GM23248 (cell line): ENCODE measurements around the gene MAGEB16. TPM values are rescaled to one million over a fixed set of nuclear protein-coding genes. Genes with fewer than 3 reads are reported as not detected.

ENCODE experiments used
- DNase-seq: peaks from one replicate; pipeline ENCODE4 v3.0.0-alpha.2; 2015
- H2AFZ ChIP-seq: fragments of 200-600 bp; sonication (generic); 2 replicates; pipeline ENCODE4 v1.6.1; 2016; ENCODE audit warnings: antibody characterized with exemption
- H3F3A ChIP-seq: fragments of 200-600 bp; sonication (generic); 2 replicates; pipeline ENCODE4 v1.6.1; 2016; ENCODE audit warnings: mild to moderate bottlenecking, antibody characterized with exemption, mixed run types; ENCODE audit not compliant: insufficient read depth
- H3K27ac ChIP-seq: fragments of 200-600 bp; sonication (generic); 2 replicates; pipeline ENCODE4 v1.5.1; 2016; ENCODE audit warnings: mild to moderate bottlenecking
- H3K27me3 ChIP-seq: fragments of 200-600 bp; sonication (generic); replicated peaks from 2 replicates; pipeline ENCODE4 v1.6.1; 2016; ENCODE audit warnings: mild to moderate bottlenecking; ENCODE audit not compliant: insufficient read depth
- H3K36me3 ChIP-seq: fragments of 200-600 bp; sonication (generic); 2 replicates; pipeline ENCODE4 v1.6.1; 2016; ENCODE audit warnings: low read depth, mild to moderate bottlenecking
- H3K4me1 ChIP-seq: fragments of 200-600 bp; sonication (generic); 2 replicates; pipeline ENCODE4 v1.6.1; 2016; ENCODE audit warnings: mild to moderate bottlenecking; ENCODE audit not compliant: insufficient read depth
- H3K4me2 ChIP-seq: fragments of 200-600 bp; sonication (generic); one replicate; pipeline ENCODE4 v1.6.1; 2016; ENCODE audit warnings: mild to moderate bottlenecking; ENCODE audit not compliant: unreplicated experiment
- H3K4me3 ChIP-seq: fragments of 200-600 bp; sonication (generic); 2 replicates; pipeline ENCODE4 v1.5.1; 2016; ENCODE audit warnings: mild to moderate bottlenecking
- H3K79me2 ChIP-seq: fragments of 200-600 bp; sonication (generic); 2 replicates; pipeline ENCODE4 v1.6.1; 2016; ENCODE audit warnings: mild to moderate bottlenecking; ENCODE audit not compliant: insufficient read depth
- H3K9ac ChIP-seq: fragments of 200-600 bp; sonication (generic); 2 replicates; pipeline ENCODE4 v1.6.1; 2016; ENCODE audit warnings: mild to moderate bottlenecking
- H3K9me2 ChIP-seq: fragments of 200-600 bp; sonication (generic); 2 replicates; pipeline ENCODE4 v1.6.1; 2016; ENCODE audit warnings: mixed run types, mild to moderate bottlenecking, moderate library complexity; ENCODE audit not compliant: insufficient read depth
- H3K9me3 ChIP-seq: fragments of 200-600 bp; sonication (generic); one replicate; pipeline ENCODE4 v1.6.1; 2017; ENCODE audit warnings: low read depth
- H4K20me1 ChIP-seq: fragments of 200-600 bp; sonication (generic); 2 replicates; pipeline ENCODE4 v1.6.0; 2016; ENCODE audit not compliant: insufficient read depth
- EZH2 ChIP-seq: fragments of 200-600 bp; sonication (generic); IDR thresholded peaks from 2 replicates; pipeline ENCODE4 v1.6.1; 2018; ENCODE audit warnings: antibody characterized with exemption, mild to moderate bottlenecking; ENCODE audit not compliant: insufficient read depth, poor library complexity, severe bottlenecking
- EZH2phosphoT487 ChIP-seq: fragments of 200-600 bp; sonication (generic); IDR thresholded peaks from 2 replicates; pipeline ENCODE4 v1.6.1; 2018; ENCODE audit warnings: antibody characterized with exemption, moderate library complexity, mild to moderate bottlenecking, low read depth; ENCODE audit not compliant: insufficient read depth
- WGBS, 2 experiments: methylation state at CpG; one replicate each; pipeline ENCODE4 v1.1.6; 2015 to 2017; ENCODE audit warnings: low lambda C conversion rate in 2 of 2, low coverage in 1 of 2; ENCODE audit errors: missing lambda C conversion rate in 2 of 2; 5-methylcytosine and 5-hydroxymethylcytosine counted together
- in situ Hi-C: fragments of 300-500 bp; cut with MboI; formaldehyde crosslinking; loops from 2 replicates; pipeline ENCODE4 v1.15.0; 2020
- polyA plus RNA-seq: library from polyadenylated mRNA; unstranded; fragments of >200 nt; fragmentation: Nextera tagmentation; extraction: Ambion mirVana; gene quantifications from 2 replicates; pipeline ENCODE4 v1.2.1, GENCODE V29; 2016
- total RNA-seq: library from RNA; depleted of rRNA; stranded (reverse); fragments of >200 nt; shearing (Covaris generic); gene quantifications from 2 replicates; pipeline ENCODE4 v1.2.3, GENCODE V29; 2014

MAGEB16 gene
- total and polyA plus RNA-seq, 2 experiments from 2014 or later: not detected

- no peaks in the 10 kb centered on the region for H3K9me3 ChIP-seq
- H3K4me3 ChIP-seq: no peak overlapping the region
- no peaks in the 10 kb centered on the region for H3K79me2 ChIP-seq
- DNase-seq: no peak
- TF ChIP-seq EZH2 (no peak), EZH2phosphoT487 (no peak)
- H3K4me2 ChIP-seq: no peak overlapping the region
- H3K27ac ChIP-seq: no peak overlapping the region
- no peaks in the 10 kb centered on the region for H3K9me2 ChIP-seq
- no peak overlapping the region for H3K9ac ChIP-seq
- no peaks in the 10 kb centered on the region for H4K20me1 ChIP-seq
- H3F3A ChIP-seq: no peaks in the 10 kb centered on the region
- no peaks in the 10 kb centered on the region for H3K4me1 ChIP-seq
- in situ Hi-C loops: no loop called here
- no peak overlapping the region for H2AFZ ChIP-seq
- no peaks in the 10 kb centered on the region for H3K27me3 ChIP-seq
- WGBS, 2 experiments: 34 to 43% methylated on average over 2 of the region's 2 CpGs
- no peaks in the 10 kb centered on the region for H3K36me3 ChIP-seq
Observed at GRCh38 chrX:35787867-35788266, 10.3 kb upstream of the MAGEB16 start.

DNA sequence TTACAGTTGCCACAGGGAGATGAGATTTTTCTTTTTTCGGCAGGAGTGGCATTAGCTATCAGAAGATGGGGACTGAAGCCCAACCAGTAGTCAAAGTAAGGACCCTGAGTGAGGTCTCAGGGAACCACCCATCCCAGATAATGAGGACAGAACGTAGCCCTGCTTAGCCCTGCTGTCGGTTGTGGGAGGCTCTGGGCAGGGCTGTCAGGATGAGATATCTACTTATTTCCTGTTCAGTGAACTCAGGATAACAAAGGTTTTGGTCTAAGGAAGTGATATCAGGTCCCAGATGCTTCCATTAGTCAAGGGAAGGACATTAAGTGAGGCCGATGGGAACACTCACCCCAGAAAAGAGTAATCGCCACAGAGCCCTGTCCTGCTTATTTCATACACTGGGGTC lies 2.3 kb downstream of the MAGEB16 start:
- in situ Hi-C loops: no loop called here
- H4K20me1 ChIP-seq: no peaks in the 10 kb centered on the region
- no peaks in the 10 kb centered on the region for H3F3A ChIP-seq
- no peak overlapping the region for H3K27ac ChIP-seq
- no peak overlapping the region for H2AFZ ChIP-seq
- no peaks in the 10 kb centered on the region for H3K36me3 ChIP-seq
- no peaks in the 10 kb centered on the region for H3K4me1 ChIP-seq
- no peak overlapping the region for H3K9ac ChIP-seq
- no peaks in the 10 kb centered on the region for H3K9me2 ChIP-seq
- H3K4me2 ChIP-seq: no peak overlapping the region
- no peak for TF ChIP-seq EZH2
- TF ChIP-seq EZH2phosphoT487: no peak
- H3K9me3 ChIP-seq: no peaks in the 10 kb centered on the region
- no peaks in the 10 kb centered on the region for H3K27me3 ChIP-seq
- WGBS, 2 experiments: 25 to 30% methylated on average over 5 of the region's 5 CpGs
- DNase-seq: no peak
- H3K79me2 ChIP-seq: no peaks in the 10 kb centered on the region
- H3K4me3 ChIP-seq: no peak overlapping the region

- H4K20me1 ChIP-seq: no peaks in the 10 kb centered on the region
- no peak for DNase-seq
- in situ Hi-C loops: no loop called here
- no peaks in the 10 kb centered on the region for H3F3A ChIP-seq
- H3K4me3 ChIP-seq: no peak overlapping the region
- H2AFZ ChIP-seq: no peak overlapping the region
- H3K9me2 ChIP-seq: no peaks in the 10 kb centered on the region
- TF ChIP-seq EZH2phosphoT487: no peak
- no peak overlapping the region for H3K27ac ChIP-seq
- no peaks in the 10 kb centered on the region for H3K79me2 ChIP-seq
- H3K9me3 ChIP-seq: no peaks in the 10 kb centered on the region
- no peak overlapping the region for H3K4me2 ChIP-seq
- WGBS, 2 experiments: 26 to 29% methylated on average over 4 of the region's 4 CpGs
- H3K4me1 ChIP-seq: no peaks in the 10 kb centered on the region
- H3K9ac ChIP-seq: no peak overlapping the region
- no peaks in the 10 kb centered on the region for H3K27me3 ChIP-seq
- H3K36me3 ChIP-seq: no peaks in the 10 kb centered on the region
Observed at GRCh38 chrX:35809781-35810180, 11.6 kb downstream of the MAGEB16 start.

DNA sequence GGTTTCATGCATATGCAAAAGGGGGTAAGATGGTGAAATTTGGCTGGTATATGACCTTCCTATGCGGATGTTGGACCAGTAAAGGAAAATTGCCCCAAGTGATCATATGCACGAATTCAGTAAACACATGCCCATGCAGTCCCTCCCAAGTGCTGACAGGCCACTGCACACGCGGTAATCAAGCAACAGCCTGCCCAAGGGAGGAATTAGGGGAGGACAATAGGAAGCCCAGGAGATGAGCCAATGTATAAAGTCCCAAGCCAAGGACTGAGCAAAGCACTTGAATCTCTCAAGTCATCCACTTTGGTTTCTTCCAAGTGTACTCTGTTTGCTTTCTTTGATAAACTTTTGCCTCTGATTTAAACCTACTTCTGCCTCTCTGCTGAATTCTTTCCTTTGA lies 21.1 kb downstream of the MAGEB16 start:
- 0% methylated on average over 4 of the region's 4 CpGs for WGBS, 2 experiments
- no peaks in the 10 kb centered on the region for H3K27me3 ChIP-seq
- H3K9me3 ChIP-seq: no peaks in the 10 kb centered on the region
- H3K9me2 ChIP-seq: no peaks in the 10 kb centered on the region
- H3F3A ChIP-seq: no peaks in the 10 kb centered on the region
- no peak for DNase-seq
- no peak overlapping the region for H3K9ac ChIP-seq
- H3K36me3 ChIP-seq: no peaks in the 10 kb centered on the region
- in situ Hi-C loops: no loop called here
- H3K27ac ChIP-seq: no peak overlapping the region
- no peak for TF ChIP-seq EZH2
- no peak for TF ChIP-seq EZH2phosphoT487
- H2AFZ ChIP-seq: no peak overlapping the region
- no peaks in the 10 kb centered on the region for H4K20me1 ChIP-seq
- H3K4me2 ChIP-seq: no peak overlapping the region
- no peaks in the 10 kb centered on the region for H3K4me1 ChIP-seq
- no peak overlapping the region for H3K4me3 ChIP-seq
- H3K79me2 ChIP-seq: no peaks in the 10 kb centered on the region

DNA sequence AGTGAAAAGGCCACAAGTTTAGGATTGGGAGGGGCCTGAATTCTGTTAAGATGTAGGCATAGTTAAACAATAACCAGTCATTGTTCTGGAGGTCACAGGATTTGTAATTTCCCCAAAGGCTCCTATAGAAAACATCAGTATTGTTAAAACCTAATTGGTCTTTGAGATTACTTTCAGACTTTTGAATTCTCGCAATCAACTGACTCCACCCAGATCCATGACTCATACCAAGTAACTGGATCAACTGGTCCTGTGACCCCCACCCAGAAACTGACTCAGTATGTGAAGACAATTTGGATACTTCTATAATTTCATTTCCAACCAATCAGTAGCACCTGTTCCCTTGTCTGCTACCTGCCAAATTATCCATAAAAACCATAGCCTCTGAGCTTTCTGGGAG lies 28.4 kb downstream of the MAGEB16 start:
- Histone ChIP-seq H3K79me2 (no peaks in the 10 kb centered on the region), H3K9ac (no peak overlapping the region), H3K9me3 (no peaks in the 10 kb centered on the region), H3K36me3 (no peaks in the 10 kb centered on the region), H3K27me3 (no peaks in the 10 kb centered on the region), H3K4me1 (no peaks in the 10 kb centered on the region), H3K4me2 (no peak overlapping the region), H2AFZ (no peak overlapping the region), H3F3A (no peaks in the 10 kb centered on the region), H3K27ac (no peak overlapping the region), H3K4me3 (no peak overlapping the region), H4K20me1 (no peaks in the 10 kb centered on the region), H3K9me2 (no peaks in the 10 kb centered on the region)
- in situ Hi-C loops: no loop called here
- 0% methylated on average over 1 of the region's 1 CpG for WGBS, 2 experiments
- DNase-seq: no peak
- TF ChIP-seq EZH2: no peak
